Body of pancreas (tissue), 4 donors: ENCODE measurements around the gene OSCP1.

Experiments
- POLR2A ChIP-seq, 3 donors: fragments of 450-650 bp; IDR thresholded peaks; one replicate each; pipeline ENCODE4 v1.6.1; 2016; ENCODE audit warnings: antibody characterized with exemption in 3 of 3, mild to moderate bottlenecking in 2 of 3
- TF ChIP-seq, protein P1 (sequence below), 7 experiments: fragments of 450-650 bp in 4 of 7; fragments of 200-600 bp in 3 of 7; sonication (generic) in 3 of 7; IDR thresholded peaks; one replicate each; pipeline ENCODE4 v1.5.1; 2016 to 2019; ENCODE audit warnings: antibody characterized with exemption in 7 of 7

DNA sequence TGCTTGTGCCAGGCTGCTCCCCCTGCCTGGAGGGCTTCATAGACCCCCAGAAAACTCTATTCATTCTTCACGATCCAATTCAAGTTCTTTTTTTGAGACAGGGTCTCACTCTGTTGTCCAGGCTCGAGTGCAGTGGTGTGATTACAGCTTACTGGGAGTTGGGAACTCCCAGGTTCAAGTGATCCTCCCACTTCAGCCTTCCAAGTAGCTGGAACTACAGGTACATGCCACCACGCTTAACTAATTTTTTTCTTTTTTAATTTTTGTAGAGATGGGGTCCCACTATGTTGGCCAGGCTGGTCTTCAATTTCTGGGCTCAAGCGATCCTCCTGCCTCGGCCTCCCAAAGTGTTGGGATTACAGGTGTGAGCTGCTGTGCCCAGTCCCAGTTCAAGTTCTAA lies 68.8 kb downstream of the OSCP1 start:
- TF ChIP-seq, protein P1, sequence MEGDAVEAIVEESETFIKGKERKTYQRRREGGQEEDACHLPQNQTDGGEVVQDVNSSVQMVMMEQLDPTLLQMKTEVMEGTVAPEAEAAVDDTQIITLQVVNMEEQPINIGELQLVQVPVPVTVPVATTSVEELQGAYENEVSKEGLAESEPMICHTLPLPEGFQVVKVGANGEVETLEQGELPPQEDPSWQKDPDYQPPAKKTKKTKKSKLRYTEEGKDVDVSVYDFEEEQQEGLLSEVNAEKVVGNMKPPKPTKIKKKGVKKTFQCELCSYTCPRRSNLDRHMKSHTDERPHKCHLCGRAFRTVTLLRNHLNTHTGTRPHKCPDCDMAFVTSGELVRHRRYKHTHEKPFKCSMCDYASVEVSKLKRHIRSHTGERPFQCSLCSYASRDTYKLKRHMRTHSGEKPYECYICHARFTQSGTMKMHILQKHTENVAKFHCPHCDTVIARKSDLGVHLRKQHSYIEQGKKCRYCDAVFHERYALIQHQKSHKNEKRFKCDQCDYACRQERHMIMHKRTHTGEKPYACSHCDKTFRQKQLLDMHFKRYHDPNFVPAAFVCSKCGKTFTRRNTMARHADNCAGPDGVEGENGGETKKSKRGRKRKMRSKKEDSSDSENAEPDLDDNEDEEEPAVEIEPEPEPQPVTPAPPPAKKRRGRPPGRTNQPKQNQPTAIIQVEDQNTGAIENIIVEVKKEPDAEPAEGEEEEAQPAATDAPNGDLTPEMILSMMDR (IDR thresholded peaks at IDR 0.05) = no peak
- TF ChIP-seq POLR2A (IDR thresholded peaks at IDR 0.05) = no peak
